Panc1 (cell line): ENCODE data around the gene LTBP2. TPM values are rescaled to one million over a fixed set of nuclear protein-coding genes. Genes with fewer than 3 reads are reported as not detected.
A peak's percentile ranks its signal among the peaks of the same experiment; 100 is the strongest.

Source experiments
- ATAC-seq: fragments of 200-7000 bp; cut with Tn5 transposase; 2 replicates; pipeline ENCODE4 v1.9.1; 2020; ENCODE audit warnings: mild to moderate bottlenecking, moderate library complexity
- BruUV-seq: library from RNA; stranded (reverse); fragments of 400-500 nt; replicated peaks from 2 replicates; lab custom pipeline; 2021; lab: Mats Ljungman, UMichigan
- CTCF ChIA-PET: fragments of 300-600 bp; sonication (Branson Sonifier 250); formaldehyde crosslinking; loops from one replicate; lab custom pipeline; 2022; ENCODE audit warnings: antibody characterized with exemption; lab: Charles Lee
- POLR2A ChIA-PET: fragments of 300-600 bp; sonication (Branson Sonifier 250); formaldehyde crosslinking; loops from one replicate; lab custom pipeline; 2022; ENCODE audit warnings: antibody characterized with exemption; lab: Charles Lee
- DNase-seq: peaks from one replicate; pipeline ENCODE4 v3.0.0-alpha.2; 2010; ENCODE audit warnings: low read depth, low spot score
- H3K27ac ChIP-seq: 2 replicates; pipeline ENCODE4 v1.5.1; 2011; ENCODE audit warnings: mild to moderate bottlenecking, low read length, inconsistent platforms
- H3K27me3 ChIP-seq: fragments of 200-500 bp; sonication (Bioruptor generic); 2 replicates; pipeline ENCODE4 v1.6.0; 2014; ENCODE audit warnings: low read length, inconsistent platforms; ENCODE audit not compliant: control insufficient read depth, insufficient read depth
- H3K36me3 ChIP-seq: fragments of 200-500 bp; sonication (Bioruptor generic); 2 replicates; pipeline ENCODE4 v1.5.1; 2014; ENCODE audit warnings: inconsistent platforms, mild to moderate bottlenecking, low read length, moderate library complexity; ENCODE audit not compliant: control insufficient read depth, insufficient read depth
- H3K4me1 ChIP-seq: 2 replicates; pipeline ENCODE4 v1.5.1; 2011; ENCODE audit warnings: inconsistent platforms, mild to moderate bottlenecking, low read length, moderate library complexity; ENCODE audit not compliant: control insufficient read depth, insufficient read depth
- H3K4me3 ChIP-seq, 2 experiments: 2 replicates each; pipeline ENCODE4 v1.5.1; 2011 to 2012; ENCODE audit warnings: low read depth in 2 of 2, low read length in 2 of 2, mild to moderate bottlenecking in 2 of 2, inconsistent platforms in 1 of 2, moderate library complexity in 1 of 2
- H3K9me3 ChIP-seq: fragments of 200-500 bp; sonication (Bioruptor generic); 2 replicates; pipeline ENCODE4 v1.5.1; 2014; ENCODE audit warnings: low read depth, mild to moderate bottlenecking, inconsistent platforms, low read length, moderate library complexity; ENCODE audit not compliant: control insufficient read depth, insufficient read depth
- CTCF ChIP-seq: fragments of 450-650 bp; IDR thresholded peaks from 2 replicates; pipeline ENCODE4 v1.5.1; 2017; ENCODE audit warnings: mild to moderate bottlenecking
- POLR2AphosphoS5 ChIP-seq: IDR thresholded peaks from 2 replicates; pipeline ENCODE4 v1.6.1; 2012; ENCODE audit warnings: mild to moderate bottlenecking, low read depth, low read length, moderate library complexity
- REST ChIP-seq, 2 experiments: IDR thresholded peaks; 2 replicates each; pipeline ENCODE4 v1.6.1; 2011 to 2012; ENCODE audit warnings: low read depth in 2 of 2, control low read depth in 1 of 2, low read length in 1 of 2, mild to moderate bottlenecking in 1 of 2, moderate library complexity in 1 of 2; ENCODE audit not compliant: insufficient read depth in 1 of 2
- SIN3A ChIP-seq: IDR thresholded peaks from 2 replicates; pipeline ENCODE4 v1.6.1; 2012; ENCODE audit warnings: low read depth, mild to moderate bottlenecking, low read length, moderate library complexity, borderline replicate concordance; ENCODE audit not compliant: insufficient read depth
- TCF7L2 ChIP-seq: IDR thresholded peaks from 2 replicates; pipeline ENCODE4 v1.6.1; 2011; ENCODE audit warnings: mild to moderate bottlenecking, low read depth, low read length, inconsistent platforms
- in situ Hi-C: cut with HindIII; loops from 2 replicates; pipeline ENCODE4 v1.10.0; 2016; ENCODE audit warnings: low sequenced_read_pairs, low pct_unique_long_range_greater_than_20kb
- intact Hi-C: fragments of 100-400 bp; cut with micrococcal nuclease; formaldehyde crosslinking; loops from one replicate; pipeline ENCODE4 v1.10.0; 2022; ENCODE audit not compliant: unreplicated experiment
- total RNA-seq: library from RNA; stranded (reverse); gene quantifications from one replicate; pipeline ENCODE4 v1.2.1, GENCODE V29; 2021; ENCODE audit not compliant: unreplicated experiment

Gene LTBP2
- total RNA-seq, 1 experiment from 2014 or later = 69.8 TPM

- TF ChIP-seq TCF7L2 (no peak), POLR2AphosphoS5 (no peak), CTCF (no peak), REST (IDR thresholded peaks at IDR 0.05; ENCODE audit: insufficient read depth in 1 of 2, low read depth in 2 of 2, low read length in 1 of 2) (no peak), SIN3A (no peak)
- no peak for ATAC-seq
- DNase-seq = no peak
- Histone ChIP-seq H3K4me3 (no peak overlapping the region), H3K4me1 (peaks cover 75% of the 10 kb centered on the region), H3K27ac (peak overlapping the region; percentile 95), H3K9me3 (no peaks in the 10 kb centered on the region), H3K27me3 (no peaks in the 10 kb centered on the region), H3K36me3 (no peaks in the 10 kb centered on the region)
- POLR2A ChIA-PET = no interaction called here
- intact Hi-C loops (loop anchor here (10.0 kb wide), 1 partner anchor 69 kb away; no protein-coding TSS in a partner anchor), in situ Hi-C loops (no loop called here)
- no TSS peak for BruUV-seq
- CTCF ChIA-PET = no interaction called here
Measured at GRCh38 chr14:74615735-74616134, 3.7 kb upstream of the LTBP2 start.

DNA sequence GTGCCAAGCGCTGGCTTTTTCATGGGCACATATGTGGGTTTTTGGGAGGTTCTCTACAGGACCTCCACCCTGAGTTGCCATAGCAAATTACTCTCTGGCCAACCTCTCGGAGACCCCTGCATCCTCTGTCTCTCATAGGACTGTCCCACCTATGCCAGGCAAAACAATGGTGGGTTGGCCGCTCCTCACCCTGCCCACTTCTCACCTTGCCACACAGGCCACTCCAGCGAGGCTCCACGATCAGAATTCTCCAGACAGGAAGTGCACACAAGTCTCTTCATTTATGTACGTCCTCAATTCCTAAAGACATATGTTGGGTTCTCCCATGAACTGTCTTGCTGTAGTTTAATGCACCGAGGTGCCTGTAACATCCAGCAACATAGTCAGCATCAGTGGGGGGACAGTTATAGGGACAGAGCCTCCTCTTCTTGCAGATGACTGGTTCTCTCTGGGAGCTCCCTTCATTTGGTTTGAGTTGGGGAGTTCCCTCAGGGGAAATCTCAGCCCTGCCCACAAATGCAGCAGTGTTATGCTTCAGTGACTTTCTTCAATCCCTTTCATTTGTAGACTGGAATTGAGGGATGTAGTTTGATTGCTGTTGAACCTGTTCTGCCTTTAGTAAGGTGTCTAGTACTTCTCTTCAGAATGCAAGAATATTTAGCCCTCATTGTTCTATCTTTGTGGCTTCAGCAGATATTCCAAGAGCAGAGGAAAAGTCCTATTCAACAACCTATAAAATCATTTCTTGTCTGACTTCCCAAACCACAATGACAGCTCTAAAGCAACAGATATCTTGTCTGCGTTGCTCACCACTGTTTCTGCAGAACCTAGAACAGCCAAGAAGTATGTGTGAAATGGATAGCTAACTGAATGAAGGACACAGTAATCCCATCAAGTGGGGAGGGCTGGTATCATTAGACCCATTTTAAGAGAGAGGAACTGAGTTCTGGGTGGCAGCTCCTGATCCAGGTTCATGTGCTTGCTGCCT is 2.8 kb upstream of the LTBP2 start:
- BruUV-seq = no TSS peak
- Histone ChIP-seq H3K36me3 (no peaks in the 10 kb centered on the region), H3K27ac (peak overlapping the region; percentile 95), H3K9me3 (no peaks in the 10 kb centered on the region), H3K4me3 (peak overlapping the region in 1 of 2 experiments; percentile 11; a peak in 1 of 4 replicates), H3K4me1 (peaks cover 70% of the 10 kb centered on the region), H3K27me3 (no peaks in the 10 kb centered on the region)
- intact Hi-C loops (loop anchor here (10.0 kb wide), 1 partner anchor 70 kb away; no protein-coding TSS in a partner anchor), in situ Hi-C loops (no loop called here)
- DNase-seq (no peak), ATAC-seq (no peak)
- TF ChIP-seq CTCF = no peak
- CTCF ChIA-PET = no interaction called here
- POLR2A ChIA-PET = no interaction called here
